ENCODE data around the gene GNAL.
"Not testable (repeated sequence)": the region's sequence is repeated elsewhere in the genome, so short reads cannot be mapped to it uniquely, and the experiment has no call there.

The GNAL gene
- 0.69 to 3.5 (median 0.95) reads per million in 4 donors for total RNA-seq

- DNase-seq, result peak in 3 of 5 donors; percentile 8 to 58 (median 15)
These were observed at the start of gene GNAL for GRCh38 chr18:11688972-11689668. TSS of gene GNAL (plus strand) at chr18:11689264. CDS start at chr18:11689564, 300 bp downstream.

GRCh38 chr18:11647310-11647709 lies 41.8 kb upstream of the GNAL start:
- DNase-seq, result not testable (repeated sequence)

GRCh38 chr18:11647804-11648203 lies 41.3 kb upstream of the GNAL start:
- DNase-seq, result not testable (repeated sequence)

- no peak for DNase-seq
These were observed 39.2 kb upstream of the GNAL start for GRCh38 chr18:11649839-11650238.

- DNase-seq, result no peak
These were observed 37.2 kb upstream of the GNAL start for GRCh38 chr18:11651899-11652298.

- DNase-seq, result no peak
These were observed 35.5 kb upstream of the GNAL start for GRCh38 chr18:11653521-11653920.

DNA sequence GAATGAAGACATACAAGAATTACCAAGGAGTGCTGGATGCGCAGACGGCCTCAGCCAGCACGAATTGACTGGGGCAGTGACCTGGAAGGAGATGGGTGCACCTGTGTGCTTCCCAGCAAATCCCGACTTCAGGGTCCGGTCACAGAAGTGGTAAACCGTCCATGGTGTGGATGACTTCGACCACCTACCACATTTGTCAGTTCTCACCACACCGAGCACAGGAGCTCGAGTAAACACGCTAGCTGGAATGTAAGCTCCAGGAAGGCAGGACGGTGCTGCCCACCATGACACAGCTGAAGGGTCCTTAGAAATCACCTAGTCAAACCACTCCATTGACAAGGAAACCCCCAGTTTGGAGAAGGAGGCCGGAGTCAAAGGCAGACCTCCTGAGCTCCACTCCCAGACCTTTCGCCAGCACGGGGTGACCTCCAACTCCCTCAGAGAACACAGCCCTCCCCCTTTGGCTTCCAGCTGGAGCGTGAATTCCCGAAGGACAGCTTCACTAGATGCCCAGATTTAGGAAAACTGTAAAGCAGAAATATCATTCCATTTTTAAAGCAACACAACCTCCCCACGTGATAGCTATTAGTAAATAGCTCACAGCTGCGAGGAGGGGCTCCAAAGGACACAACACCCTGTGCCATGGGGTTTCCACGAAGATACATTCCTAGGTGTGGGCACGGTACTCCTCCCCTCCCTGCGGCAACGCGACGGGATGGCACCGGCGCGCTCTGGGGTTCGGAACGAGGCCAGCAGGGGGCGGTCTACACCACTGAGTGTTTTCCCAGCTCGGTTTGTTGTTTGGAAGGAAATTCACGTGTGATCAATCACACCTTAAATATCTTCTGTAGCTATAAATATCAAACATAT lies 34.1 kb upstream of the GNAL start:
- peak in 3 of 5 donors; percentile 8 to 15 (median 11) for DNase-seq

DNA sequence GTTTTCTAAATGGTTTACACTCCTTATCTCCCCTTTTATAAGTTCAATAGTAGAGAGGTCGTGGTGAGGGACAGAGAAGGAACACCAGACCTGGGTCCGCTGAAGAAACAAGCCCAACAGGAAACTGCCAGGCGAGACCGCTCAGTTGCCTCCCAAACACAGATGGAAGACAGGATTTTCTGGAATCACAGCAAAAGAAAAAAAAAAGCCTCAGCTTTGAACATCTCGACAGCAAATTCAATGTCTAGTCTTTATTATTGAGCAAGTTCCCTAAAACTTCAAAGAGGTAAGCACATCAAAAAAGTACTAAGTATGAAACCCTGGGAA lies 33.5 kb upstream of the GNAL start:
- DNase-seq, result no peak

DNA sequence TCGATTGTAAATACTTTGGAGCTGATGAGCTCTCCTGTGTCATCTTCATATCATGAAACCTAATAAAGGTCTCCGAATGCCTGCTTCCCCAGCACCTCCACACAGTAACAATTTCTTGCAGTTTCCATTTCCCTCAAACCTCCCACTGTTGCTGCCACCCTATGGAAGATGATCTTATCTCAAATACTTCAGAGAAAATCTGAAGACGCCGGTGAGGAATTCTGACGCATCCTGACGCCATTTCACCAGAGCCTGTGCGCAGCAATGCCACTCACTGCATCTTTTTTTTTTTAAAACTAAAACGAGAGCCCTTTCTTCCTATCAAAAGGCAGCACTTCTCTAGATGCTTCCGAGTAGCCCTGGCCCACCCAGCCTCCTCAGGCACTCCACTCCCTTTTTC lies 31.9 kb upstream of the GNAL start:
- no peak for DNase-seq

DNA sequence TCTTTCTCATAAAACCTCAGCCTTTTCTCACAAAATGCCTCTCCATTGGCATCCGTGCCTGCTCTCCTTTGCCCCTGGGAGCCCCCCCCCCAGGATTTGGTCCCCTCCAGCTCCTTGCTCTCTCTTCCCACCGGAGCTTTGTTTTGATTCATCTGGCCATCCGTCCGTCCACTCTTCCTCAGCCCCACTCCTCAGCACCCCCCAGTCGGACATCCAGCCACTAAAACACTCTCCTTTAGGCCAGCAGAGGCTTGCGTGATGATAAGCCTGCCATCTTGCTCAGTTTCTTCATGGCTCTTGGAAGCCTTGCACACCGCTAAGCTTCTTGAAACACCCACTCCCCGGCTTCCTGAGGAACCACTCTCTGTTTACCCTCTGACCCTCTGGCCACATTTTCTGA lies 31.5 kb upstream of the GNAL start:
- no peak for DNase-seq

DNA sequence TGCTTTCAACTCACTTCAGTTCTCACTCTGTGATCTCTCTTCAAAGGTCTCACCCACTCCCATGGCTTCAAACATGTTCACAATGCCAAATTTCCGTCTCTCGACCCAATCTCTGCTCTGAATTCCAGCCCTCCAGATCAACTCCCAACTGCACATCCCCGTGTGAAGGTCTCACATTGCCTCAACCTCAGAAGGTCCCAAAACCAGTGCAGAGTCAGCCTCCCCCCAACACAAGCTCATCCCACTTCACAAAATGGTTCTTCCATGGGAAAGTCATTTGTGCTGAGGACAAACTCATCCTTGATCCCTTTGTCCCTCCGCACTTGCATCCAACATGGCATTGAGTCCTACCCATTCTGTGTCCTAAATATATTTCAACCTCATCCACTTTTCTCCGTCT lies 31.0 kb upstream of the GNAL start:
- no peak for DNase-seq

- DNase-seq, result no peak
These were observed 30.1 kb upstream of the GNAL start for GRCh38 chr18:11658989-11659388.

DNA sequence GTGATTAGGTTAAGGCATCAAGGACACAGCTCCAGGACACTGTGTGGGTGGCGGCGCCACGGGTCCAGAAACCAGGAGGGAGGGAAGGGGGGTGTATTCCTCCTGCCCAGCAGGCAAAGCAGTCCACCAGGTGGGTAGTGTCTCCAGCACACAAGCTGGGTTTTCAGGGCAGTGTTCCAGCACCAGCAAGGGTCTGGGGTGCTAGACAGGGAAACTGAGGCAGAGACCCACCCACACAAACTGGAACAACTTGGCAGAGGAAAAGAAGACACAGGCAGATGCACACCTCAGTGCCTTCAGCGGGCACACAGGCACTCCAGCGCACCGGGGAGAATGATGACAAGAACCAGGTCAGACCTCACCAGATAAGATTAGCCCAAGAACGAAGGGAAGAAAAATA lies 28.4 kb upstream of the GNAL start:
- DNase-seq, result no peak

DNA sequence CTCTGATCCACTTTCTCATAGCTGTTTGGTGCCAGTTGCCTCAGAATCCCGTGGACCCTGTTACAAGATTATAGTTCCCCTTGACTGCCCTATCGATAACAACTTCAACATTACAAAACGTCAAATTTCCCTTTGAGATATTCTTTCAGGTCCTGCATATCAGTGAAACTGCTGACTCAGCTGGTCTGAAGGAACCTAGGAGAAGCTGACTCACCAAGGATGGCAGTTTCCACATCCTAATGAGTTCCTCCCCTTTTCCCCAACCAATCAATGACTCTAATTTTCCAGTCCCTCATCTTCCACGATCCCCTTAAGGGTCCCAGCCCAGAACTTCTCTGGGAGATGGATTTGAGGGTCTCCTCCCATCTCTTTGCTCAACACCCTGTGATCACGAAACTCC lies 27.6 kb upstream of the GNAL start:
- DNase-seq, result no peak

DNA sequence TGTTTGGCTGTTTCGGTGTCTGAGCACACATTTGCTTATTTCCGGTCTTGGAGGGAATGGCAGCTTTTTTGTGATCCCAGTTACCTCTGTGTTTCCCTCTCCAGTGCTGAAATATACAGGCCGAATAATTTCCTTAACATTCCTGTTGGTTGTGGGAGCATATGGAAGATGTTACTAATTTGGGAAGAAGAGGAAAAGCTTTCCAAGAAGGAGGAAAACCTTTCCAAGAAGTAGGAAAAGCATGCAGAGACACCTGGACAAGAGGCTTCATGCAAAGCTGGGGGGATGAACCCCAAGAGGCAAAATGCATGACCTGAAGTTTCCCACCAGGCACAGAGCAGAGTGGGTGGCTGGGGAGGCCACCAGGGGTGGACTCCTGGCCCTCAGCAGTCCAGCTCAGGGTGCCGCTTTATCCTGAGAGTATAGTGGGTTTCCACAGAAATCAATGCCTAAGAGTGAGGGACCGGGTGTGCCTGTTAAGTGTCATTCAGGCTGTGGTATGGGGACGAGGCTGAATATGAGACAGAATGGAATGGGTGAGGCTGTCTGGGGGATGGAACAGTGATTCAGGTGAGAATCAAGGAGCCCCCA lies 25.5 kb upstream of the GNAL start:
- no peak for DNase-seq

DNA sequence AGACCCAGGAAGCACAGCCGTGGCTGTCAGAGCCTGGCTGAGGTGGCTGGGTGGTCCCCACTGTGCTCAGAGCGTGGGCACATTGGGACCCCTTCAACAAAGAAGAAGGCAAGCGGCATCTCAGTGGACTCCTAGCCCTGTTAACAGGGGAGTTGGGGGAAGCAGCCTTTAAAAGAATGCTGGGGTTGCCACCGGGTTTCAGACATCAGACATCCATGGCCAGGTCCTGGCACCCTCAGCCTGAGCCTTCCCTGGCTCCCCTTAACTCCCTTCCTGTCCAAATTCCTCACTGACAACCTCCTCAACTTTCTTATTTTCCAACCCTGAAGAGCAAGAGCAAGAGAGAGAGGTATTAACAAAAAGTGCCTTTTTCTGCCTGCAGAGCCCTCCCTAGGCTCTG lies 24.8 kb upstream of the GNAL start:
- DNase-seq, result no peak

- DNase-seq, result no peak
These were observed 23.9 kb upstream of the GNAL start for GRCh38 chr18:11665146-11665545.

DNA sequence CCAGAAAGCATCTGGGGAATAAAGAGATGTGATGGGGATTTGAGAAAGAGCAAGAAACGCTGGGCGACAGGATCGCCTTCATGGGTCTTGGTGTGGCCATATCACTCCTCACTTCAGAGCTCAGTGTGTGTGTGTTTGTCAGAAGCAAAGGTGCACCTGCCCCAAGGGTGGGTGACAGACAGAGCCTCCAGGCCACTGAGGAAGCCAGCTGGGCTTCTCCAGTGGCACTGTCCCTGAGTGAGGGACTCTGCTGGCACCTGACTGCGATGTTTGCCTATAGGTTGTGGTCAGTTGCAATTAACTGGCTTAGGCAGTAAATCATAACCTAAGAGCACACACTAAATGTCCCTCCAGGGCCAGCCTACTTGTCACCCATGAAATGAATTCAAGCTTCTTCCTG lies 23.5 kb upstream of the GNAL start:
- no peak for DNase-seq

- no peak for DNase-seq
These were observed 22.9 kb upstream of the GNAL start for GRCh38 chr18:11666176-11666575.

GRCh38 chr18:11666831-11667230 lies 22.2 kb upstream of the GNAL start:
- no peak for DNase-seq

DNA sequence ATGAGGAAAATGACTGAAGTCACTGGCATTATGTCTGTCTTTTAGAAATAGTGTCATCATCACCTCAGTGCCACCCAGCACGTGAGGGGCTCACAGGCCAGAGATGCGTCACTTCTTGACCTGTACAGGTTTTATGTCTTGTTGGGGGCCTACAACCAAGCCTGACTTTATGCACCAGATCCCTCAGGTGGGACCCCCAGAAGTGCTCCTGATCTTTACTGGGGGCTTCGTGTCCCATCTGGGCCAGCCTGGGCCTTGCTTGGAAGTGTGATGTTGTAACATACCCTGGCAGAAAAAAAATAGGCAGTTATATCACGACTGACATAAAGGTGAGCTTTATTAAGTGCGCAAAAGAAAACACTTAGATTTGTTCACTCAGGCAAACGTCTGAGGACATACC lies 21.5 kb upstream of the GNAL start:
- DNase-seq, result no peak

- DNase-seq, result no peak
These were observed 20.5 kb upstream of the GNAL start for GRCh38 chr18:11668441-11669169.

GRCh38 chr18:11669271-11669947 lies 19.7 kb upstream of the GNAL start:
- no peak for DNase-seq

Measured in T-helper 1 cell (primary cell).